ENCODE results near the gene PAX2.

The PAX2 gene

GRCh38 chr10:100825325-100825875 is 80.0 kb downstream of the PAX2 start:
- DNase-seq, result no peak

GRCh38 chr10:100826031-100826651 is 80.8 kb downstream of the PAX2 start:
- peak; percentile 45 for DNase-seq

DNA sequence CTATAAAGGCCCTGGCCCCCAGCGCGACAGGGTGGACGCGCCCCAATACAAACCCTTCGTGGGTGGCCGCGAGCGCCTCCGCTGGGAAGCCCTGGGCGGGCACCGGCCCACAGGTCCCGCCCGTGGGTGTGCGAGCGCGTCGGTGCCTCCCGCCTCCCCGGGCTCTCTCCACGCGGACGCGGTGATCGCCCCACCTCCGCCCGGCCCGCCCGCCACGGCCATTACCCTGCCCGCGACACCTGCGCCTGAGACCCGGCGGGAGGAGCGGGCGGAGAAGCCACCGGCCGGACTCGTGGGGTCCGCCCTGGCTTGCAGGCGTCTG is 81.2 kb downstream of the PAX2 start:
- no peak for DNase-seq

DNA sequence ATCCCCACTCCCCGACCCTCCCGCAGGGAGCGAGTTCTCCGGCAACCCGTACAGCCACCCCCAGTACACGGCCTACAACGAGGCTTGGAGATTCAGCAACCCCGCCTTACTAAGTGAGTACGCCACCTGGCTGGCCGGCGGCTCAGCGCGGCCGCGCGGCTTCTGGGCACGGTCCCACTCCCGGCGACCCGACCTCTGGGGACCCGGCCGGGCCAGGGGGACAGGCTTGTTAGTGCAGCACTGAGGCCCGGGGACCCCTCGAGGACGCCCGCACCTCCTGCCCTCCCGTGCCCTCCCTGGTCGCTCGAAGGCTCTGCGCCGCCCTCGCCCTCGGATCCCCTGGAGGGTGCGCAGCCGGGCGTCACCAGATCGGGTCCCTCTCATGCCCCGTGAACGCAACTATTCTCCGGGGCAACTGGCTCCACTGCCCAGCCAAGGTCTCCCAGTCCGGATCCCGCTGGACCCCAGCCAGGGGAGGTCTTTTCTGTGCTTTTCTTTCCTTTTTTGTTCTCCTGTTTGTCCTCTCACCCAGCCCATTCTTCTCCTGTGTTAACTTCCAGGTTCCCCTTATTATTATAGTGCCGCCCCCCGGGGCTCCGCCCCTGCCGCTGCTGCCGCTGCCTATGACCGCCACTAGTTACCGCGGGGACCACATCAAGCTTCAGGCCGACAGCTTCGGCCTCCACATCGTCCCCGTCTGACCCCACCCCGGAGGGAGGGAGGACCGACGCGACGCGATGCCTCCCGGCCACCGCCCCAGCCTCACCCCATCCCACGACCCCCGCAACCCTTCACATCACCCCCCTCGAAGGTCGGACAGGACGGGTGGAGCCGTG is 81.8 kb downstream of the PAX2 start:
- no peak for DNase-seq

DNA sequence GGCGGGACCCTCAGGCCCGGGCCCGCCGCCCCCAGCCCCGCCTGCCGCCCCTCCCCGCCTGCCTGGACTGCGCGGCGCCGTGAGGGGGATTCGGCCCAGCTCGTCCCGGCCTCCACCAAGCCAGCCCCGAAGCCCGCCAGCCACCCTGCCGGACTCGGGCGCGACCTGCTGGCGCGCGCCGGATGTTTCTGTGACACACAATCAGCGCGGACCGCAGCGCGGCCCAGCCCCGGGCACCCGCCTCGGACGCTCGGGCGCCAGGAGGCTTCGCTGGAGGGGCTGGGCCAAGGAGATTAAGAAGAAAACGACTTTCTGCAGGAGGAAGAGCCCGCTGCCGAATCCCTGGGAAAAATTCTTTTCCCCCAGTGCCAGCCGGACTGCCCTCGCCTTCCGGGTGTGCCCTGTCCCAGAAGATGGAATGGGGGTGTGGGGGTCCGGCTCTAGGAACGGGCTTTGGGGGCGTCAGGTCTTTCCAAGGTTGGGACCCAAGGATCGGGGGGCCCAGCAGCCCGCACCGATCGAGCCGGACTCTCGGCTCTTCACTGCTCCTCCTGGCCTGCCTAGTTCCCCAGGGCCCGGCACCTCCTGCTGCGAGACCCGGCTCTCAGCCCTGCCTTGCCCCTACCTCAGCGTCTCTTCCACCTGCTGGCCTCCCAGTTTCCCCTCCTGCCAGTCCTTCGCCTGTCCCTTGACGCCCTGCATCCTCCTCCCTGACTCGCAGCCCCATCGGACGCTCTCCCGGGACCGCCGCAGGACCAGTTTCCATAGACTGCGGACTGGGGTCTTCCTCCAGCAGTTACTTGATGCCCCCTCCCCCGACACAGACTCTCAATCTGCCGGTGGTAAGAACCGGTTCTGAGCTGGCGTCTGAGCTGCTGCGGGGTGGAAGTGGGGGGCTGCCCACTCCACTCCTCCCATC is 82.7 kb downstream of the PAX2 start:
- peak; percentile 4 for DNase-seq

- DNase-seq, result no peak
Observed at GRCh38 chr10:100828738-100829096, 83.3 kb downstream of the PAX2 start.

- DNase-seq, result no peak
Observed at GRCh38 chr10:100829097-100829870, 83.9 kb downstream of the PAX2 start.

DNA sequence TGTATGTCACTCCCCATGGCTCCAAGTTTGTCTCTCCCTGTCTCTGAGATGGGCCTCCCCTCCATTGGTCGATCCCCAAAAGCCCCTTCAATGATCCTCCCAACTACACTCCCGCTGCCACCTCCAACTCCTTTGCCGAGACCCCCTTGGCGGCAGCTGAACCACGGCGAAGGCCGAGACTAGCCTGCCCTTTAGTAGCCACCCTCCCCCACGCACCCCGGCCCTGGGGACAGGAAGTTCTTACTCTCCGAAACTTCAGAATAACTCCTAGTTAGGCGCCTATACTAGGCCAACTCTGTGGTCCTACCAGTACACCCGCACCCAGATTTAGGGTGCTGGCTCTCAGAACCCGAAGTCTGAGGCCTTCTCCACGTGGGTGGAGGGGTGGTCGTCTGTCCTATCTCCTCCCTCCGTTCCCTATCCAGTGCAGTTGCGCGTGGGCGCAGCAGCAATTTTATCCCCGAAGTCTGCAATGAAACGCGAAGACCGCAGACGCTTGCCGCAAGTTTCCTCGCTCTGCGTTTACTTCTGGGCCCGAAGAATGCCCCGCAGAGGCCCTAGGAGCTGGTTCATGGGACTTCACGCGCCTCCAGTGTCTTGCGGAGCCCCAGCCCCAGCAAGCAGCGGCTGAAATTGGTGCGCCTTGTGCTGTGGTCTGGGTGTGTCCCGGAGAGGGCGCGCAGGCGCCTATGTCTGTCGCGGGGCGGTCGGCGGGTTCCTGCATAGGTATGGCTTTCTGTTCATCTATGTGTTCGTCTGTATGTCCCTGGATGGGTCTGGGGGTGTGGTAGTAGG is 84.7 kb downstream of the PAX2 start:
- no peak for DNase-seq

- no peak for DNase-seq
Observed at GRCh38 chr10:100830728-100831111, 85.3 kb downstream of the PAX2 start.

DNA sequence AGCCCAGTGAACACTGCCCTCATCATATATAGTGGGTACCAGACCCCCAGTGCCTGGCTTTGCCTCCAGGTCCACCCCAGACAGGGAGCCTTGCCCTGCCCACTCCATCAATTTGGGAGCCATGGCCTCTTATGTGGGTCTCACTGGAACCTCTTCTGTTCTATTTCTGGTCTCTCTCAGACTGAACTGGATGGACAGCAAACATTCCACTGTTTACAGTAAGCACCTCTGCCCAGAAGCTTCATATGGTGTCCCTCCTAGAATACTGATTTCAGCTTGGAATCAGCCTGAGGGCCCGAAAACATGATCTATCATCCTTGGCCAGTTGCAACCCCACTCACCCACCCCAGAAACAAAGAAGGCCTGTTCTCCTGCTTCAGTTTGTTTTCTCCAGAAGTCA is 86.4 kb downstream of the PAX2 start:
- DNase-seq, result no peak

DNA sequence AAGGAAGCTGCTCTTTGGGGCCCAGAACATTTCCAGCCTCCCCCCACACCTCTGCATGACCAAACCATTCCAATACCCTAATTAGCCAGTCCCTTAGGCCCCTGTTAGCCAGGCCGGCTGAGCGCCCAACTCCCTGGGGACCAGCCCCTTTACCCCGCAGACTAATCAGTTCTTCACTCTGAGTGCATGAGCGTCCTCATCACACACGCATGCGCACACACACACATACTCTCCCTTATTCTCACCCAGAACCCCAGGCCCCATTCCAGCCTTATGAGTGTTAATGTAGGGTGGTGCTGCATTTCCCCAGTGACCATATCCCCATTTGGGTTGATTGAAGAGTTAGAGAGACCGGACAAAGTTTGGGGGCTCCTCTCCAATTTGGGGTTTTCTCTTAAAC is 90.4 kb downstream of the PAX2 start:
- no peak for DNase-seq

GRCh38 chr10:100836891-100837290 is 91.5 kb downstream of the PAX2 start:
- DNase-seq, result no peak

DNA sequence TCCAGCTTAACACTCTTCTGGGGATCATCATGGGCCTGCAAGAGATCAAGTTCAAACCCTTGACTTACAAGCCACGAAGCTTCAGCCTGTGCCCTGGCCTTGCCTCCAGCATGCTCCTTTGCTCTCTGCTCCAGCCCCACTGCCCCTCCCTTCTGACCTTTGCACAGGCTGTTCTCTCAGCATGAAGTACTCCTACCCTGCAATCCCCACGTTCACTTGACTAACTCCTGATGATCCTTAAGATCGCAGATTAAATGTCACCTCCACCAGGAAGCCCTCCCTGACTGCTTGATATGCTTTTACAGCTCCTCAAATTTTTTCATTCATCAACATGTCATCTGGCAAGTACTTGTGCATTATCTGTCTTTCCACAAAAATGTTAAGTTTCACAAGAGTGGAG is 91.9 kb downstream of the PAX2 start:
- no peak for DNase-seq

DNA sequence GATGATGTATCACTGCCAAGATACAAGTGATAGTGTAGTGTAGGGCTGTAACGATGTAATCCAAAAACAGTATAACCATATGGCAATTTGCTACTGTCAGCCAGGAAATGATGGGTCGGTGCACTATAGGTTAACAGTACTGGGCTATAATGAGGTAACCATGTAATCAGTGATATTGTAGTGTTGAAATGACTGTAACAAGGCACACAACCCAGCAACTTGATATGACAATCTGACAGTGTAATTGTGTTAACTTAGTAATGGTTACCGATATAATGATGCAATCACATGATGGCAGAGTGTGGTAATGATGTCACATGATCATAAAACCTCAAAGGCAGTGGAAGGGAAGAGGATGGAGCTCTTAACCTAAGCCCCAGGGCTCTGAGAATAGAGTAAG is 93.6 kb downstream of the PAX2 start:
- peak; percentile 63 for DNase-seq

GRCh38 chr10:100841528-100841927 is 96.1 kb downstream of the PAX2 start:
- no peak for DNase-seq

GRCh38 chr10:100847440-100847839 is 102.1 kb downstream of the PAX2 start:
- DNase-seq, result no peak

GRCh38 chr10:100848770-100849169 is 103.4 kb downstream of the PAX2 start:
- DNase-seq, result no peak

DNA sequence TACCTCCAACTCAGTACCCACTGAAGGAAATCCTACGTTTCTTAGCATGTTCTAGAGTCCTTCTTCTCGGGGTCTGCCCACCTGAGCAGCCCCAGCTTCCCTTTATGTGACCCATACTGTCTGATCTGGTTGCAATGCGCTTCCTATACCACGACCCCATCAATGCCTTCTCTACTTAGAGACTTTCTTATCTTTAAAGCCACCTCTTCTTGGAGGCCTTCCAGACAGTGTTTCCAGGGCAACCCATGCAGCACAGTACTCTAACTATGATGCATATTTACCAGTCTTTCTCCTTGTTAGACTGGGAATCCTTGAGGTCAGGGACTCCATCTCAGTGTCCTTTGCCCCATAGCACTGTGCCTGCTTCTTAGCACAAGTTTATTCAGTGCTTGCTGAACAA is 112.9 kb downstream of the PAX2 start:
- no peak for DNase-seq

- DNase-seq, result no peak
Observed at GRCh38 chr10:100858747-100859483, 113.5 kb downstream of the PAX2 start.

GRCh38 chr10:100859484-100859763 is 114.0 kb downstream of the PAX2 start:
- no peak for DNase-seq

- no peak for DNase-seq
Observed at GRCh38 chr10:100863433-100863832, 118.1 kb downstream of the PAX2 start.

Data from MV-4-11 (cell line).